Peyer's patch (tissue), 4 donors: Measurements from ENCODE around the gene ARSH. TPM values are rescaled to one million over a fixed set of nuclear protein-coding genes. Genes with fewer than 3 reads are reported as not detected.
"Not testable (repeated sequence)": the region's sequence is repeated elsewhere in the genome, so short reads cannot be mapped to it uniquely, and the experiment has no call there.

ENCODE experiments used
- DNase-seq, 3 donors: peaks; one replicate each; pipeline ENCODE4 v3.0.0-alpha.2; 2017 to 2019
- H3K27ac ChIP-seq, 4 donors: fragments of 200-600 bp; sonication (generic); one replicate each; pipeline ENCODE4 v1.5.1; 2016 to 2019
- H3K27me3 ChIP-seq, 2 donors: fragments of 200-600 bp; sonication (generic); one replicate each; pipeline ENCODE4 v1.5.1; 2019
- H3K36me3 ChIP-seq, 3 donors: fragments of 200-600 bp; sonication (generic); one replicate each; pipeline ENCODE4 v1.5.1; 2016 to 2019
- H3K4me1 ChIP-seq, 4 donors: fragments of 200-600 bp; sonication (generic); one replicate each; pipeline ENCODE4 v1.5.1; 2016 to 2019
- H3K4me3 ChIP-seq, 4 donors: fragments of 200-600 bp; sonication (generic); 1 replicate in 3 of 4; 2 replicates in 1 of 4; pipeline ENCODE4 v1.5.1; 2016 to 2019; ENCODE audit warnings: mild to moderate bottlenecking in 1 of 4
- H3K9me3 ChIP-seq, 4 donors: fragments of 200-600 bp; sonication (generic); one replicate each; pipeline ENCODE4 v1.5.1; 2016 to 2019; ENCODE audit warnings: mild to moderate bottlenecking in 1 of 4
- CTCF ChIP-seq, 6 experiments: fragments of 450-650 bp in 4 of 6; fragments of 200-600 bp in 2 of 6; sonication (generic) in 1 of 6; IDR thresholded peaks; one replicate each; pipeline ENCODE4 v1.5.1; 2017 to 2019; ENCODE audit warnings: antibody characterized with exemption in 6 of 6, mild to moderate bottlenecking in 3 of 6, moderate library complexity in 1 of 6
- POLR2A ChIP-seq, 2 donors: fragments of 450-650 bp; IDR thresholded peaks; one replicate each; pipeline ENCODE4 v1.5.1; 2017; ENCODE audit warnings: antibody characterized with exemption in 2 of 2, mild to moderate bottlenecking in 2 of 2, moderate library complexity in 2 of 2
- total RNA-seq, 4 donors: library from RNA; depleted of rRNA; stranded (reverse); fragments of >200 nt; gene quantifications; one replicate each; pipeline ENCODE4 v1.1.0, GENCODE V29; 2016

The ARSH gene
- total RNA-seq: not detected

DNA sequence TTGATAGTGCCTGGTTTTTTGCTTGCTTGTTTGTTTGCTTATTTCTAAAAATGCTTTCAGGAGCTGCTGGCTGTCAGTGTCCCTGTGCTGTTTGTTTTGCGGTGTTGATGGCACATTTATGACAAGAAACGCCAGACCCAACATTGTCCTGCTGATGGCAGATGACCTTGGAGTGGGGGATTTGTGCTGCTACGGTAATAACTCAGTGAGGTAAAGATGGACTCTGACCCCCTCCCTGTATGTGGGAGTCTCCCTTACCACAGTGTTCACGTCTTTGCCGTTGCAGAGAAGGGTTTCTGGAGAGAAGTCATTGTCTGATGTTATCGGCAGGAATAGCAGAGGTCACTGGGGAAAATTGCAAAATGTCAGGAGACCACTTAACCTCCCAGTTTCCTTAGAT, at the start of gene ARSH:
ARSH (plus strand) TSS at position 52 of the 400 bp plus-strand sequence; CDS start at position 119, 67 bp downstream.
- Histone ChIP-seq H3K27me3 (no peaks in the 10 kb centered on the region), H3K27ac (no peak within 1 kb of the TSS), H3K36me3 (no peaks in the 10 kb centered on the region), H3K9me3 (no peaks in the 10 kb centered on the region), H3K4me3 (no peak within 1 kb of the TSS), H3K4me1 (no peaks in the 10 kb centered on the region)
- DNase-seq: no peak
- TF ChIP-seq POLR2A (IDR thresholded peaks at IDR 0.05) (no peak), CTCF (IDR thresholded peaks at IDR 0.05) (no peak)

GRCh38 chrX:2958199-2958598, 48.1 kb upstream of the ARSH start:
- no peaks in the 10 kb centered on the region for H3K4me1 ChIP-seq
- H3K36me3 ChIP-seq: no peaks in the 10 kb centered on the region
- no peak for DNase-seq
- H3K27me3 ChIP-seq: no peaks in the 10 kb centered on the region
- no peak overlapping the region for H3K4me3 ChIP-seq
- TF ChIP-seq CTCF (IDR thresholded peaks at IDR 0.05) (no peak), POLR2A (IDR thresholded peaks at IDR 0.05) (no peak)
- H3K9me3 ChIP-seq: no peaks in the 10 kb centered on the region
- no peak overlapping the region for H3K27ac ChIP-seq

GRCh38 chrX:2960861-2961515, 45.4 kb upstream of the ARSH start:
- H3K27me3 ChIP-seq: no peaks in the 10 kb centered on the region
- no peak for DNase-seq
- no peak overlapping the region for H3K4me3 ChIP-seq
- no peak for TF ChIP-seq CTCF (IDR thresholded peaks at IDR 0.05)
- no peak for TF ChIP-seq POLR2A (IDR thresholded peaks at IDR 0.05)
- H3K4me1 ChIP-seq: no peaks in the 10 kb centered on the region
- H3K36me3 ChIP-seq: no peaks in the 10 kb centered on the region
- H3K27ac ChIP-seq: no peak overlapping the region
- H3K9me3 ChIP-seq: no peaks in the 10 kb centered on the region

DNA sequence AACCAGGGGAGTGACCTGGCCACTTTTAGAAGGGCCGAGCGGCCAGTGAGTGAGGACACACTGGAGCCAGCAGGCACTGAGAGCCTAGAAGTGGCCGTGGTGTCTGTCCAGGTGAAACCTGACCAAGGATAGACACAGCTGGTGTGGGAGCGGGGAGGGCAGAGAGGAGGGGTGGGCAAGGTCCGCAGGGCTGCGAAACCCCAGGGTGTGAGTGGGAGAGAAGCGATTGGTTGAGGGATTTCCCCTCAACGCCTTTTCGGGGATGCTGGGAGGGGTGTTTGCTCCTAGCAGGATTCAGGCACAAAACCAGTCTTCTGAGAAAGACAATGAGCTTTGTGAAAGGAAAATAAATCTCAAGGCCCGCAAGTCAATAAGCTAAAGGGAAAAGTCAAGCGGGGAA, 44.0 kb upstream of the ARSH start:
- Histone ChIP-seq H3K4me3 (peak overlapping the region in 2 of 4 donors; percentile 12 to 31), H3K4me1 (no peaks in the 10 kb centered on the region), H3K9me3 (no peaks in the 10 kb centered on the region), H3K27ac (no peak overlapping the region), H3K36me3 (no peaks in the 10 kb centered on the region), H3K27me3 (no peaks in the 10 kb centered on the region)
- DNase-seq: no peak
- TF ChIP-seq POLR2A (IDR thresholded peaks at IDR 0.05): no peak
- no peak for TF ChIP-seq CTCF (IDR thresholded peaks at IDR 0.05)

DNA sequence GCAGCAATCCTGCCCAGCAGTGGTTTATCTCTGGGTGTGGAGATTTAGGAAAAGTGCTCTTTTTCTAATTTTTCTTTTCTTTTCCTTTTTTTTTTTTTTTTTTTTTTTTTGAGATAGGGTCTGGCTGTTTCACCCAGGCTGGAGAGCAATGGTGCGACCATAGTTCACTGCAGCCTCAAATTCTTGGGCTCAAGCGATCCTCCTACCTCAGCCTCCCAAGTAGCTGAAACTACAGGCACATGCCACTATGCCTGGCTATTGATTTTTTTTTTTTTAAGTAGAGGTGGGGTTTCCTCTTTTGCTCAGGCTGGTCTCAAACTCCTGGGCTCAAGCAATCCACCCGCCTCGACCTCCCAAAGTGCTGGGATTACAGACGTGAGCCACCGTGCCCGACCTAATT, 42.9 kb upstream of the ARSH start:
- not testable (repeated sequence) for DNase-seq, H3K27me3 ChIP-seq, H3K36me3 ChIP-seq, H3K9me3 ChIP-seq, H3K4me1 ChIP-seq
- peak overlapping the region in 2 of 4 donors; percentile 31 to 49 for H3K4me3 ChIP-seq
- peak overlapping the region in 1 of 4 donors; percentile 56 for H3K27ac ChIP-seq

DNA sequence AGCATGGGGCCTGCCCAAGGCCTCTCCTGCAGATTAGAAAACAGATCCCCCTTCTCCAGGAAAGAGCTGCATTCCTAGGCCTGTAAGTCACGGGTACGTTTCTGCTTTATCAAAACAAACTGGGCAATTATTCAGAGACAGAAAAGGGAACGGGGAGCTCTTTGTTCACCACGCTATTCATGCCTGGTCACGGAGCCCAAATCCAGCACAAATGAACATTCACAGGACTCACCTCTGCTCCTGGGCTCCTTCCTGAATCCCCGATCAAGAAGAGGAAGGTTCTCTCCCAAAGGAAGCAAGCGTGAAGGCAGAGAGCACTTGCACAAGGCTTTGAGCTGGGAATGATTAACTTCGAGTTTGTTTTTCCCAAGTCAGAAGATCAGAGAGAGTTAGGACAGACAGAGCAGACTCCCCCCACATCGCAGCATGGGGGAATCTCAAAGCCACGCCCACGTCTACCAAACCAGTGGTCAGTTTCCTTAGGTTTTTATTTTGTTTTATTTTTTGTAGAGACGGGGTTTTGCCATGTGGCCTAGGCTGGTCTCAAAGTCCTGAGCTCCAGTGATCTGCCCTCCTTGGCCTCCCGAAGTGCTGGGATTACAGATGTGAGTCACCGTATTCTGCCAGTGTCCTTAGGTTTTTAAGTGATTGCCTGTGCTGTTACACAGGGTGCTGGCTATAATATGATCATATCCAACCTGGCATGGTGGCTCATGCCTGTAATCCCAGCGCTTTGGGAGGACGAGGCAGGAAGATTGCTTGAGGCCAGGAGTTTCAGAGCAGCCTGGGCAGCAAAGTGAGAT, 42.2 kb upstream of the ARSH start:
- not testable (repeated sequence) for H3K4me1 ChIP-seq, H3K9me3 ChIP-seq, H3K27me3 ChIP-seq, H3K36me3 ChIP-seq
- peak overlapping the region in 2 of 4 donors; percentile 31 to 49 for H3K4me3 ChIP-seq
- DNase-seq: peak in 1 of 3 donors; percentile 66
- H3K27ac ChIP-seq: peak overlapping the region in 2 of 4 donors; percentile 56 to 82
